WI38 (cell line): Measurements from ENCODE around the gene BATF3.
"Not testable (repeated sequence)": the region's sequence is repeated elsewhere in the genome, so short reads cannot be mapped to it uniquely, and the experiment has no call there.

Experiments
- H3K4me3 ChIP-seq: 2 replicates; pipeline ENCODE4 v1.5.1; 2011; ENCODE audit warnings: low read depth, mild to moderate bottlenecking, control low read depth, low read length
- CTCF ChIP-seq: IDR thresholded peaks from 2 replicates; pipeline ENCODE4 v1.5.1; 2012; ENCODE audit warnings: low read depth, mild to moderate bottlenecking, control low read depth, low read length

BATF3 gene

GRCh38 chr1:212666116-212666775, 33.4 kb downstream of the BATF3 start:
- TF ChIP-seq CTCF: no peak
- no peak overlapping the region for H3K4me3 ChIP-seq

GRCh38 chr1:212665241-212666115, 34.2 kb downstream of the BATF3 start:
- TF ChIP-seq CTCF: peak; percentile 86
- H3K4me3 ChIP-seq: peak overlapping the region; percentile 71

- TF ChIP-seq CTCF: no peak
- H3K4me3 ChIP-seq: no peak overlapping the region
These were observed 35.0 kb downstream of the BATF3 start for GRCh38 chr1:212664409-212665199.

- H3K4me3 ChIP-seq: not testable (repeated sequence)
These were observed 41.4 kb downstream of the BATF3 start for GRCh38 chr1:212658250-212658649.

- H3K4me3 ChIP-seq: no peak overlapping the region
- no peak for TF ChIP-seq CTCF
These were observed 42.9 kb downstream of the BATF3 start for GRCh38 chr1:212656730-212657129.

GRCh38 chr1:212655668-212656440, 43.8 kb downstream of the BATF3 start:
- H3K4me3 ChIP-seq: no peak overlapping the region
- no peak for TF ChIP-seq CTCF

GRCh38 chr1:212652609-212653008, 47.0 kb downstream of the BATF3 start:
- no peak overlapping the region for H3K4me3 ChIP-seq
- TF ChIP-seq CTCF: no peak
